LNCaP clone FGC (cell line): ENCODE data around the gene ZBED4.

Experiments used
- DNase-seq: peaks from one replicate; pipeline ENCODE4 v3.0.0-alpha.2; 2011; ENCODE audit warnings: low read depth
- H3K4me3 ChIP-seq: 2 replicates; pipeline ENCODE4 v1.5.1; 2011; ENCODE audit warnings: mild to moderate bottlenecking, low read depth, low read length, control low read depth
- TF ChIP-seq, protein P1 (sequence below): IDR thresholded peaks from 2 replicates; pipeline ENCODE4 v1.5.1; 2012; ENCODE audit warnings: mild to moderate bottlenecking; ENCODE audit not compliant: control insufficient read depth, insufficient read depth; ENCODE audit errors: extremely low read depth

ZBED4 gene

GRCh38 chr22:49904040-49904369 lies 50.4 kb downstream of the ZBED4 start:
- no peak overlapping the region for H3K4me3 ChIP-seq
- DNase-seq: no peak
- TF ChIP-seq, protein P1, sequence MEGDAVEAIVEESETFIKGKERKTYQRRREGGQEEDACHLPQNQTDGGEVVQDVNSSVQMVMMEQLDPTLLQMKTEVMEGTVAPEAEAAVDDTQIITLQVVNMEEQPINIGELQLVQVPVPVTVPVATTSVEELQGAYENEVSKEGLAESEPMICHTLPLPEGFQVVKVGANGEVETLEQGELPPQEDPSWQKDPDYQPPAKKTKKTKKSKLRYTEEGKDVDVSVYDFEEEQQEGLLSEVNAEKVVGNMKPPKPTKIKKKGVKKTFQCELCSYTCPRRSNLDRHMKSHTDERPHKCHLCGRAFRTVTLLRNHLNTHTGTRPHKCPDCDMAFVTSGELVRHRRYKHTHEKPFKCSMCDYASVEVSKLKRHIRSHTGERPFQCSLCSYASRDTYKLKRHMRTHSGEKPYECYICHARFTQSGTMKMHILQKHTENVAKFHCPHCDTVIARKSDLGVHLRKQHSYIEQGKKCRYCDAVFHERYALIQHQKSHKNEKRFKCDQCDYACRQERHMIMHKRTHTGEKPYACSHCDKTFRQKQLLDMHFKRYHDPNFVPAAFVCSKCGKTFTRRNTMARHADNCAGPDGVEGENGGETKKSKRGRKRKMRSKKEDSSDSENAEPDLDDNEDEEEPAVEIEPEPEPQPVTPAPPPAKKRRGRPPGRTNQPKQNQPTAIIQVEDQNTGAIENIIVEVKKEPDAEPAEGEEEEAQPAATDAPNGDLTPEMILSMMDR: no peak

- TF ChIP-seq, protein P1: no peak
- no peak overlapping the region for H3K4me3 ChIP-seq
- DNase-seq: no peak
Measured at GRCh38 chr22:49905465-49905864, 51.8 kb downstream of the ZBED4 start.

- no peak for DNase-seq
- TF ChIP-seq, protein P1: no peak
Measured at GRCh38 chr22:49906071-49906798, 52.6 kb downstream of the ZBED4 start.

DNA sequence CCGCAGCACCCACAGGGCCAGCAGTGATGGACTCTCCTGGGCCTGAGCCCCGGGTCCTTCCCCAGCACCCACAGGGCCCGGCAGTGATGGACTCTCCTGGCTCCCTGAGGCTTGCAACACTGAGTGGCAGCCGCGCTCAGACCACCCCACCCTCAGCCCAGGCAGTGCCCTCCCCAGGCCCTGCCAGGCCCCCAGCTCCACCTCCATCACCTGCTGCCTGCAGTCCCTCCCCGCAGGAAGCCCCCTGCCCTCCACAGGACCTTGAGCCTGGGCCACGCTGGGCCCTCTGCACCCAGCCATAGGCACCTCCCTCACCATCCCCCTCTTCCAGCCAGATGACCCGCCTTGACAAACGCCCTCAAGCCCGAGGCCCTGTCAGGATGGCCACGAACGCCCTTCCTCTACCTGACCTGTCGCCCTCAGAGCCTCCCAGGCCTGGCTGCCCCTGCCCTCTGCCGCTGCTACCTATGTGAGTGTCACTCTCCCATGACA lies 53.2 kb downstream of the ZBED4 start:
- H3K4me3 ChIP-seq: no peak overlapping the region
- TF ChIP-seq, protein P1: no peak
- no peak for DNase-seq

More at GRCh38 chr22:49906071-49906798, 52.6 kb downstream of the ZBED4 start:
- H3K4me3 ChIP-seq: no peak overlapping the region

DNA sequence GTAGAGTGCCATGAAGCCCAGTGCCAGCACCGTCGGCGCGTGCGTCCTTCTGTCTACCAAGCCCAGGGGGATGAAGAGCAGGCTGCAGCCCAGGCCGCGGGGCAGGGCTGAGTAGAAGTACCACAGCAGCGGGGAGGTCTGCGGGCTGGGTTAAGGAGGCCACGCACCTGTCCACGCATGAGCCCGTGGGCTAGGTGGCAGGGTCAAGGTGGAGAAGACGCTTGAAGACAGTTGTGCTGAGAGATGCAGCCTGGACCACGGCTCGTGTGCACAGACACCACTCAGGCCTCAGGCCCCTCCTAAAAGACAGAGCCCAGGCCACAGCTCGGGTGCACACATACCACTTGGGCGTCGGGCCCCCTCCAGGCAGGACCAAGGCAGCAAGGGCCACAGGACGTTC lies 54.2 kb downstream of the ZBED4 start:
- DNase-seq: no peak
- H3K4me3 ChIP-seq: no peak overlapping the region
- TF ChIP-seq, protein P1: no peak

DNA sequence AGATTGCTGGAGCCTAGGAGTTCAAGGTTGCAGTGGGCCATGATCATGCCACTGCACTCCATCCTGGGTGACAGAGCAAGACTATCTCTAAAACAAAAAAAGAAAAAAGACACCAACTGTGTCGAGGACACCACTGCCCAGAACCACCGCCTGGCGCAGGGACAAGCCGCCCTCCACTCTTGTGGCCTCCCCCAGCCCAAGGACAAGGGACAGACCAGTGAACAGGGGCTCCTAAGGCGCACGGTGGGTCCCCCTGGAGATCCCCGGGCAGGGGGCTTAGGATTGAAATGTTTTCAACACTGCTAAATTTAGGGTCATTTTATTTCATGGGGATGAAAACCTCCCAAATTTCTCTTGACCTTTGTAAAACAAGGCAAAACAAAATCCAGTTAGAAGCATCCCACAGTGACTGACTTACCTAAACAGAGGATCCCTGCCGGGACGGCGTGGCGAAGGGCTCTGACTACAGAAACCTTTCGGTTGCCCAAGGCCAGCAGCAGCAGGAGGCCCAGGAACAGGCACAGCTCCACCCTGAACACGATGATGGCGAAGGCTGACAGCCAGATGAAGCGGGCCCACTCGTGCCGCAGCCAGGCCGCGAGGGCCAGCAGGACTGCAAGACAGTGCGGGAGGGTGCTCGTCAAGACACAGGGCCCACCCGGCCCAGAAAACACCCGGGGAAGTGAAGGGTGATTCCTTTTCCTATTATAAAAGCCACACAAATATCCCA lies 56.0 kb downstream of the ZBED4 start:
- DNase-seq: no peak
- TF ChIP-seq, protein P1: no peak
- H3K4me3 ChIP-seq: no peak overlapping the region
